Stimulated activated CD4-positive, alpha-beta T cell treated with anti-CD3 and anti-CD28 coated beads, Interleukin-15, amount 100 ng/mL, for 1 hour (primary cell): ENCODE measurements around the gene GPR15LG.
A peak's percentile ranks its signal among the peaks of the same experiment; 100 is the strongest.

Source experiments
- DNase-seq, 2 donors: peaks; one replicate each; pipeline ENCODE4 v3.0.0-alpha.2; 2020; ENCODE audit warnings: low read depth in 1 of 2, low spot score in 1 of 2

GPR15LG gene

DNA sequence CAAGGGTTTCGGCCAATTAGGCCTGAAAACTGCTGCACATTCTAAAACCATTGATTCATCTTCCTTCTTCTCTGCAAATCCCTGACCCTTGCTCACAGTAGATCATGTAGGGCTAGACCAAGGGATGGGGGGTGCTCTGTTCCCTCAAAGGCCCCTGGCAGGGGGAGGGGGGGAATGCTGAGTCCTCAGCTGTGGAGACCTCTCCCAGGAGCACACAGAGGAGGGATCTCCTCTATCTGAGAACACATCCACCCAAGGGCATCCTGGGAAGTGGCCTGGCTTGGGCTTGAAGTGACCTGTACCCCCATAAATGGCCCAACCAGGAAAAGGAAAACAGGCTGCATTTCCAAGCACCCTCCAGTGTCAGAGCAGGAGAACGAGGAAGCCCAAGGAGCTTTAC is 19.7 kb downstream of the GPR15LG start:
- DNase-seq, result no peak

DNA sequence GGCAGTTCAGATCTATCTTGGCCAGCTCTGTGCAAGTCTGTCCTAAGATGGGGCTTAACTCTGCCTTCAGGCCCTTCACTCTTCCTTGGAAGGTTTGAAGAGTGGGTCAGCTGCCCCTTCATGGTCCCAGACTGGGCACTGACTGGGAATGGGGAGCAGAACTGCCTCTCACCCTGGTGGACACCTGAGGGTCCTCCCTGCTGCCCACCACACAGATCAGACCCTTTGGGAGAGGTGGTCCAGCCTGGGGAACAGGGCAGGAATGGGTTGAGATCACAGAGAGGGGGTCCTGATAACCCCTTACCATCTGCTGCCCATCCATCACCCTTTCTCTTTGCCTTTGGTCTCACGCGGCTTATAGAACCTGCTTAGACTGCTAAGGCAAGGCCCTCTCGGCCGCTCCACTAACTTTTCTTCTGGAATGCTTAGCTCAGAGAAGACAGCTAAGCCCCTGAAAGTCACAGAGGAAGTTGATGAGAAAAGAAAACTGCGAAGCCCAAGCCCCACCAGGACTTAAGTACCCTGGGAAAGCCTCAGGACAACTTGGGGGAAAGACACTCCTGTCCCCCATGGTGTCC is 20.3 kb downstream of the GPR15LG start:
- no peak for DNase-seq

- peak in 1 of 2 donors; percentile 28 for DNase-seq
Observed at GRCh38 chr10:84194424-84195043, 20.9 kb downstream of the GPR15LG start, which contains the start of gene CDHR1. Gene CDHR1, plus strand, starts transcription at chr10:84194537. Its CDS starts 224 bp downstream, at chr10:84194761.

- no peak for DNase-seq
Observed at GRCh38 chr10:84195044-84195830, 21.6 kb downstream of the GPR15LG start.

DNA sequence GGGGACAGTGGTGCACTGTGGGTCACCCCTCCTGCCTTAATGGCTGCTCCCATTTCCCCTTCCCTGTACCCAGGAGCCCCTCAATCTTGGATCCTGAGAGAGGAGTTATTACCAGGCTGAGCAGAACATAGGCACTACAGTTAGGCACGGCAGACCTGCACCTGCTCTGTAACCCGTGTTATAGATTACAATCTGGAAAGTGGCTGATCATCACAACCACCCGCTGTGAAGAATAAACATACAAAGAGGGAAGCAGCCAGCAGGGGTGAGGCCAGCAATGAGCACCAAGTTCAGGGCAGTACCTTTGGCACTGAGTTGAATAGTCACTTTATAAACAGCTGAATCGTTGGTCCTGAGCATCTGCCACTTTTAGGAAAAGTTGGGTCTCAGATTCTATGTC is 22.5 kb downstream of the GPR15LG start:
- no peak for DNase-seq

DNA sequence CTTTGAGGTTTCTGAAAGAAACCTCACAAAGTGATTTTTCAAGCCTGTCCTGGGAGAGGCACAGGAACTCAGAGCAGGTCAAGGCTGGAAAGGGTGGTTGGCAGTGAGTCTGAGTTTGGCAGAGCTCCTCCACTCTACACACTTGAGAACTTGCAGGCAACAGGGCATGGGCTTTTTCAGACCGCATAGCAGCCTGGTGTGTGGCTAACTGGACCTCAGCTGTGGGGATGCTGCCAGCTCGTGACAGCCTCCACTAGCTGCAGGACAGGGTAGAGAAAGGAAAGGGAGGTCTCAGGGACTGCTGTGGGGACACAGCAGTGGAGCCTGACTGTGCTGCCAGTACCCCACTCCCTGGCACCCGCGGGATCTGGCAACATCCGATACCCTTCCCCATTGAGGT is 23.3 kb downstream of the GPR15LG start:
- DNase-seq, result no peak

GRCh38 chr10:84197643-84198042 is 24.0 kb downstream of the GPR15LG start:
- DNase-seq, result no peak

GRCh38 chr10:84198206-84198915 is 24.8 kb downstream of the GPR15LG start:
- DNase-seq, result no peak

GRCh38 chr10:84200537-84201243 is 27.1 kb downstream of the GPR15LG start:
- DNase-seq, result no peak

DNA sequence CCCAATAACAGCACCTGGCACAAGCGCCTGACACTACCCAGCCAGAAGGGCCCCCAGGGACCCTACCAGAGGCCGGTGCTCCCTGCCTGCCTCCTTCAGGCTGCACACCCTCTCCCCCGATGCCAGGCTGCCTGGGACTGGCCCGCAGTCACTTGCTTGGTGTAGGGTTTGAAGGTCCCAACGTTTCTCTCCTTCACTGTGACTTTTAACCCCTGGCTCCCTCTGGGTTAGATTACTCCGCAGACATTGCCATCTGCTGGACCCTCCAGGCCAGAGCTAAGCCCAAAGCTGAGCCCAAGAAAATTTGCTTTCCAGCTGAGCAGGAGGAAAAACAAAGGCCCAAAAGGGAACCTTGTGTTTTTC is 27.6 kb downstream of the GPR15LG start:
- no peak for DNase-seq

GRCh38 chr10:84201682-84202081 is 28.1 kb downstream of the GPR15LG start:
- no peak for DNase-seq

GRCh38 chr10:84202349-84202748 is 28.7 kb downstream of the GPR15LG start:
- no peak for DNase-seq

GRCh38 chr10:84204122-84204521 is 30.5 kb downstream of the GPR15LG start:
- DNase-seq, result no peak

DNA sequence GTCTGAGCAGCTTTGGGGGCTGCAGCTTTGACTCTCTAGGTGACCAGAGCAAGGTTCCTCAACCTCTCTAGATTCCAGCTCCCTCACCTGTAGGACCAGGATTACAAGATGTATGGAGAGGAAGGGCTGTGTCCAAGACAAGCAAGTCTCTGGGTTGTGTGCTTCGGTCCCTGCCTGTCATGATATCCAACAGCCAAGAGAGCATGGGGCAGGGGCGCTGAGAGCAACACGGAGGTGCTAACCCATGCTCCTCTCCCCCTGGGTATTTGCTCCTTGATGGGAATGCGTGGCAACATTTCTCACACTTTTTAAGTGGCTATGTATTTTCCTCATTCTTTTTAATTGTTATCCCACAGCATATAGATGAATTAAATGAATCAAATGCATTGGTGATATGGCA is 31.0 kb downstream of the GPR15LG start:
- DNase-seq, result no peak

- DNase-seq, result peak; percentile 35 to 36
Observed at GRCh38 chr10:84205049-84205852, 31.6 kb downstream of the GPR15LG start.

GRCh38 chr10:84205853-84206525 is 32.4 kb downstream of the GPR15LG start:
- no peak for DNase-seq

DNA sequence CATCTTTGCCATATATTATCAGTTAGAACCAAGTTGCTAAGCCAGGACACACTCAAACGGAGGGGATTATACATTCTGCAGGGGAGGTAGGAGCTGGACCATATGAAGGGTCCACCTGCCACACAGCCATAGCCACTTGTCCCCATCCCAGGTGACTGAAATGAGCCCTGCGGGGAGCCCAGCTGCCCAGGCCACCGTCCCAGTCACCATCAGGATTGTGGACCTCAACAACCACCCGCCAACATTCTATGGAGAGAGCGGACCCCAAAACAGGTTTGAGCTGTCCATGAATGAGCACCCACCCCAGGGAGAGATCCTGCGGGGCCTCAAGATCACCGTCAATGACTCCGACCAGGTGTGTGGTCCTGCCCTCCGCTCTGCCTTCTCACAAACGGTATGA is 34.4 kb downstream of the GPR15LG start:
- DNase-seq, result no peak

DNA sequence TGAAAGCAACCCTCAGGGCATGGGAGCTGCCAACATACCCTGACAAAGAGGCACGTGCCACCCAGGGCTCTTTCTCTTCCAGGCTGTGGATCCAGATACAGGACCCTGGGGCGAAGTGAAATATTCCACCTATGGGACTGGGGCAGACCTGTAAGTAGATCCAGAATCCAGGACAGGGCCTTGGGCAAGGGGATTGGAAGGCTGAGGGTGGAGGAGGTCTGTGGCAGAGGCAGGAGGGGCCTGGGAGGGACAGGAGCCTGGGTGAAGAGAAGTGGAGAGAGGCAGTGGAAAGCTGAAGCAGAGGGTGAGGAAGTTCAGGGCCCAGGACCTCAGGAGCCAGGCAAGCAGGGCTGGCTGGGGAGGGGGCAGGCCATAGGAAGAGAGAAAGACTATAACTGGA is 38.0 kb downstream of the GPR15LG start:
- no peak for DNase-seq

DNA sequence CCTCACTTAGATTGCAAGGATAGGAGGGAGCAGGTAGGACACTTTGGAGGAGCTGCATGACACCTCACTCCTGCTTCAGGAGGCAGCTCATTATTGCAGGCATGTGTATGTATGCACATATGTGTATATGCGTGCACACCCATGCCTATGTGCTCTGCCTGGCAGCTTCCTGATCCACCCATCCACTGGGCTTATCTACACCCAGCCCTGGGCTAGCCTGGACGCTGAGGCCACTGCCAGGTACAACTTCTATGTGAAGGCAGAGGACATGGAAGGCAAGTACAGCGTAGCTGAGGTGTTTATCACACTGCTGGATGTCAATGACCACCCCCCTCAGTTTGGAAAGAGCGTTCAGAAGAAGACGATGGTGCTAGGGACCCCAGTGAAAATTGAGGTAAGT is 38.4 kb downstream of the GPR15LG start:
- DNase-seq, result no peak

- DNase-seq, result no peak
Observed at GRCh38 chr10:84213076-84213475, 39.5 kb downstream of the GPR15LG start.
